NCI-H1417 (cell line): ENCODE results near the gene P2RX7.
"Not testable (repeated sequence)": the region's sequence is repeated elsewhere in the genome, so short reads cannot be mapped to it uniquely, and the experiment has no call there.

ENCODE experiments used
- DNase-seq, 3 experiments: peaks; one replicate each; lab custom pipeline; 2025; lab: John Stamatoyannopoulos, UW

The P2RX7 gene

DNA sequence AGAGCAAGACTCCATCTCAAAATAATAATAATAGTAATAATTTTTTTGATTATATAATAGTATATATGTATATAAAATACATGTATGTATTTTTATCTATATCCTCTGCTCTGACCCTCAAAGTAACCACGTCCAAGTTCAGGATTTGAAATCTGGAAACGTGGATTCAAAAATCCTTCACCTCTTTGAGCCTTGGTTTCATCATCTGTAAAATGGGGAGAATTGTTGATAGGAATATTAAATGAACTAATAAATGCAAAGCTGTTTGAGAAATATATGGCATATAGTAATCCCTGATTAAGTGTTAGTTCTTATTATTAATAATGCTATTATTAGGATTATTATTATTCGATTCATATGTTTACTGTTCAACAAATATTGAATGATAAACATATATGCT lies 2.6 kb downstream of the P2RX7 start:
- no peak for DNase-seq

DNA sequence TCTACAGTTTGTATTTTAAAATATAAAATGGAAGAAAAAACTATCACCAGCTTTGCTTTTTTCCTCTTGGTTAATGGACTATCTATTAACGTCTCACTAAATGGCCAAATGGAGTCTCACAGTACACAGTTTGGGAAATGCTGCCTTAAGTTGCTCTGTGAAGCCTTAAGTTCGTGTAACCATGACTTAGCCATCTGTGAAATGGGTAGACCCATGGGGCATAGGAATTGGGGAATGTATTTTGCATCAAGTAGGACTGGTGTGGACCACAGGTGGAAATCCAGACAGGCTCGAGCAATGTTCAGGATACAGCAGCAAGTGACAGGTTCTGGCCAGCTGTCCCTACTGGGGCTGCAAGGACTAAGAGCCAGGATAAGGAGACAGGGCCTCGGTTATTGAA lies 4.8 kb downstream of the P2RX7 start:
- DNase-seq, result no peak

DNA sequence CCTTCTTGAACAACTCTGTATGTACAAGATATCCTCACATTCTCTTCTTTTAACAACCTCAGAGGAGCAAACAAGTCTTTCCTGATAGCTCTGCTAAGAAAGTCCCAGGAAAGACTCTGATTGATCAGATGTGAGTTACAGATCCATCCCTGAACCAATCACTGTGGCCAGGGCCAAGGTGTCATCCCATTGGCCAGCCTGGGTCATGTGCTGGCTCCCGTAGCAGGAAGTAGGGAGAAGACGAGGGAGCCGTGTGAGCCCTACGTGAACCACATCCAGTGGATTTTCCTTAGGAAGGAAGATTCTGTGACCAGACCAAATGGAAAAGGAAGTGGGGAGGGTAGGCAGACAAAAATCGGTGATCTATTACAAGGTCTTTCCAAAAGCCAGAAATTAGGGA lies 5.6 kb downstream of the P2RX7 start:
- no peak for DNase-seq

DNA sequence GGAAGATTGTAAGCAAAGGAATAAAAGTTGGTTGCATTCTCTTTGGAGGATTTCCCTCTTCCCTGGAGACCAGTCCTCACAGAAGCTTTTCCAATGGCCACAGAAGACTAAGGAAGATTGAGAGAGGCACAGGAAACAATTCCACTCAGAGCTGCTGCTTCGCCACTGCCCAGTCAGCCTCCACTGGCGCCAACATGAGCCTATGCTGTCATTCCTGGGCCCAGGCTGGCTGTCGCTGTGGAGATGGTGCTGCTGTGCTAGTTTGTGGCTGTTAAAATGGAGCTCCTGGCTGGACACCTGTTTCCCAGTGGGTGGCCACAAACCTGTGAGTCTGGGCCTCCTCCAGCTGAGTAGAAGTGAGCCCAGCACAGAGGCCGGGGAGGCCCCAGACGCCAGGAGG lies 6.6 kb downstream of the P2RX7 start:
- no peak for DNase-seq

DNA sequence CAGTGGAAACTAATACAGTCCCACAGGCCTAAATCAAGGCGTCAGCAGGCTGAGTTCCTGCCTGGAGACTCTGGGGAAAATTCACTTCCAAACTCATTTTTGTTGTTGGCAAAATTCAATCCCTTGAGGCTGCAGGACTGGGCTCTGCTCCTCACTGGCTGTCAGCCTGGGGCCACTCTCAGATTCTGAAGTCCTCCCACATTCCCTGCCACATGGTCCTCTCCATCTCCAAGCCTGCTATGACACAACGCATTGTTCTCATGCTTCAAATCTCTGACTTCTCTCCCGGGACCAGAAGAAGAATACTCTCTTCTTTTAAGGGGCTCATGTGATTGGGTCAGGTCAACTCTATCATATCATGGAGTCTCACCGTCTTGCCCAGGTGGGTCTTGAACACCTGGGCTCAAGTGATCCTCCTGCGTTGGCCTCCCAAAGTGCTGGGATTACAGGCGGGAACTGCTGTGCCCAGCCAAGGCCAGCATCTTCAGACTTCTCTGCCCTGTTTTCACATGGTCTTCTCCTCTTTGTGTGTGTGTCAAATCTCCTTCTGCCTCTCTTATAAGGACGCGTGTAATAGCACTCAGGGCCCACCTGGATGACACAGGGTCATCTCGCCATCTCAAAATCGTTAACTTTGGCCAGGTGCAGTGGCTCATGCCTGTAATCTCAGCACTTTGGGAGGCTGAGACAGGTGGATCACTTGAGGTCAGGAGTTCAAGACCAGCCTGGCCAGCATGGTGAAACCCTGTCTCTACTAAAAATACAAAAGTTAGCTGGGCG lies 9.7 kb downstream of the P2RX7 start:
- DNase-seq, result no peak

DNA sequence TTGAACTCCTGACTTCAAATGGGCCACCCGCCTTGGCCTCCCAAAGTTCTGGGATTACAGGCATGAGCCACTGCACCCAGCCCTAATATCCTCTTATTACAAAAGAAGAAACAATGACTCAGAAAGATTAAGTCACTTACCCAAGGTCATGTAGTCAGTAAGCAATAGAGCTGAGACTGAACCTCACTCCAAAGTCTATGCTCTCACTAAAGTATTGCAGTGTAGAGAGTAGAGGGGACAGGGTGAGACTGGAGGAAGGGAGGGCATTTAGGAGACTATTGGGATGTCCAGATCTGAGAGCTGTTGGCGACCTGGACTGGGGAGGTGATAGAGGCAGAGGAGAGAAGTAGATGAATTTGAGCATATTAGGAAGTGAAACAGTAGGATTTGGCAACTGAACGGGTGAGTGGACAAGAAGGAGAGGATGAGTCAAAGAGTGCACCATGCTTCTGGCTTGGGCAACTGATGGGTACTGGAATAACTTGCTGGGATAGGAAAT lies 11.8 kb downstream of the P2RX7 start:
- no peak for DNase-seq

DNA sequence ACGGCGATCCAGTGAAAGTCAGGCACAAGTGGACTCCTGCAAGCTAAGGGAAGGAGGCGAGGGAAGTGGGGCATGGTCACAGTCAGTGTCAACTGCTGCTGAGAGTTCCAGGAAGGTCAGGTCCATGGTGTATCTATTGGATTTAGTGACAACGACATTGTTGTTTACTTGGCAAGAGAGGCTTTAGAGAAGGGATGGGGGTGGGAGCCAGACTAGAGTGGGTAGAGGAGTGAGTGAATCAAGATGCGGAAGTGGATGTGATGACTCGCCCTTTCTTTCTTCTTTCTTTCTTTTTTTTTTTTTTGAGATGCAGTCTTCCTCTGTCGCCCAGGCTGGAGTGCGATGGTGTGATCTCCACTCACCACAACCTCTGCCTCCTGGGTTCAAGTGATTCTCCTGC lies 12.5 kb downstream of the P2RX7 start:
- no peak for DNase-seq

DNA sequence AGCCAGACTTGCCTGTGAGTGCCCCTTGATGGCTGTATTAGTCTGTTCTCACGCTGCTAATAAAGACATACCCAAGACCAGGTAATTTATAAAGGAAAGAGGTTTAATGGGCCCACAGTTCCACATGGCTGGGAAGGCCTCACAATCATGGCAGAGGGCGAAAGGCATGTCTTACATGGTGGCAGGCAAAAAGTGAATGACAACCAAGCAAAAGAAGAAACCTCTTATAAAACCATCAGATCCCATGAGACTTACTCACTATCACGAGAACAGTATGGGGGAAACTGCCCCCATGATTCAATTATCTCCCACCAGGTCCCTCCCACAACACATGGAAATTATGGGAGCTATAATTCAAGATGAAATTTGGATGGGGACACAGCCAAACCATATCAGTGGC lies 16.6 kb downstream of the P2RX7 start:
- not testable (repeated sequence) for DNase-seq

DNA sequence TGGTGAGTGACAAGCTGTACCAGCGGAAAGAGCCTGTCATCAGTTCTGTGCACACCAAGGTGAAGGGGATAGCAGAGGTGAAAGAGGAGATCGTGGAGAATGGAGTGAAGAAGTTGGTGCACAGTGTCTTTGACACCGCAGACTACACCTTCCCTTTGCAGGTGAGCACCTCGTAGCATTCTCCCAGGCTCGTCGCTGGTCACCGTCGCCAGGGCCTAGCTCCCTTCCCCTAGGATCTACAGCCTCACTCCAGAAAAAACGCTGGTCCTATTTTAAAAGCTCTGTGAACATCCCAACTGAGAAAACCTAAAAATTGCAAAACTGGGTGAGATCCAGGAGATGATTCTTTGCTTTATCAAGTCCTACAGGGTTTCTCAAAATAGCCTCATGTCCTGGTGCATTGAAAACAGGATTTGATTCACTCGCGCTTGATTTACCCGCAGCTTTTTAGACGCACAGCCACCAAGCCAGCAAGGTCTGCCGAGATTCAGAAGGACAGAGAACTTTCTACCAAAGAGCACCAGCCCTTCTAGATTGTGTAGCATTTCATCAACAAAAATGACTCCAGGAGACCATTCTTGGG lies 22.2 kb downstream of the P2RX7 start:
- no peak for DNase-seq

DNA sequence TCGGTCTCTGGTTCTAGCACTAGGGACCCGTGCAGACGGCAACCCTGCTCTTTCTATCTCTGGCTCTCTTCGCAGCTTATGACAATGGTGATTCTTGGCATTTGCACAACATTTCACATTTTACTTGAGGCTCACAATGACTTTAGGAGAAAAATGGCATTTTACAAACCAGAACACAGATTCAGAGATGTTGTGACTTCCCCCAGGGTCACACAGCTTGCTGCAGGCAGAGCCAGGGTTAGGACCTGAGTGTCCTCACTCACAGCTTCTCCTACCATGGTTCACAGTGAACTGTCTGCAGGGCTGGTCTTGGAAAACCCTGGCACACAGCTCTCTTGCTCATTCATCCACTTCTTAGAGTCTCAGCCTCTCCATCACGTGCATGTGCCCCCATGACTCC lies 23.7 kb downstream of the P2RX7 start:
- DNase-seq, result no peak

DNA sequence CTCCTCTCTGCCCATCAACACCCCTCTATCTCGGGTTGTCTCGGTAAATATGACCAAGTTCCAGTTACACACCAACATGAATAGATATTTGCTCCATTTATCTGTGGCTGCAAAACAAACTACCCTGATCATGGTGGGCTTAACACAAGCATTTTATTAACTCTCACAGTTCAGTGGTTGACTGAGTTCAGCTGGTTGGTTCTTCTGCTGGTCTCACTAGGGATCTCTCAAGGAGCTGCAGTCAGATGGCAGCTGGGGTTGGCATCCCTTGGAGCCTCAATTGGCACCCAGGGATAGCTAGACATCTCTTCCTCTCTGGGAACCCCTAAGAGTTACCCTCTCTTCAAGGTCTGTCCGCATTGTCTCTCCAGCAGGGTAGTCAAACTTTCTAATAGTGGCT lies 25.4 kb downstream of the P2RX7 start:
- no peak for DNase-seq

DNA sequence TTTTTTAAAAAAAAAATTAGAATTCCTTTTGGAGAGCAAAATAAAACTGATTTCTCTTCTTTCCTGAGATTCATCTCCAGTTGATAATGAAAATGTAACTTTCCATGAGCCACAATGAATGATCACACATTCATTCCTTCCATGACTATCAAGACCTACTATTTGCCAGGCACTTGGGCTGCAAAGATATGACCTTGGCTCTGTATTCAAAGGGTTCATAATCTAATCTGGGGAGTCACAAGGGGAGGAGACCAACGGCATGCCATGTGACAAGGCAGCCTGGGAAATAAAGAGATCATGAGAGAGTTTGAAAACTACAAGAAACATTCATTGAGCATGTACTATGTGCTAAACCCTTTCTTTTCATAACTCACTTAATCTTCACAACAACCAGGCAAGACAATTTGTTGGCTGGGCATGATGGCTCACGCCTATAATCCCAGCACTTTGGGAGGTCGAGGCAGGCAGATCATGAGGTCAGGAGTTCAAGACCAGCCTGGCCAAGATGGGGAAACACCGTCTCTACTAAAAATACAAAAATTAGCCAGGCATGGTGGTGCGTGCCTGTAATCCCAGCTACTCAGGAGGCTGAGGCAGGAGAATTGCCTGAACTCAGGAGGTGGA lies 26.2 kb downstream of the P2RX7 start:
- DNase-seq, result not testable (repeated sequence)

DNA sequence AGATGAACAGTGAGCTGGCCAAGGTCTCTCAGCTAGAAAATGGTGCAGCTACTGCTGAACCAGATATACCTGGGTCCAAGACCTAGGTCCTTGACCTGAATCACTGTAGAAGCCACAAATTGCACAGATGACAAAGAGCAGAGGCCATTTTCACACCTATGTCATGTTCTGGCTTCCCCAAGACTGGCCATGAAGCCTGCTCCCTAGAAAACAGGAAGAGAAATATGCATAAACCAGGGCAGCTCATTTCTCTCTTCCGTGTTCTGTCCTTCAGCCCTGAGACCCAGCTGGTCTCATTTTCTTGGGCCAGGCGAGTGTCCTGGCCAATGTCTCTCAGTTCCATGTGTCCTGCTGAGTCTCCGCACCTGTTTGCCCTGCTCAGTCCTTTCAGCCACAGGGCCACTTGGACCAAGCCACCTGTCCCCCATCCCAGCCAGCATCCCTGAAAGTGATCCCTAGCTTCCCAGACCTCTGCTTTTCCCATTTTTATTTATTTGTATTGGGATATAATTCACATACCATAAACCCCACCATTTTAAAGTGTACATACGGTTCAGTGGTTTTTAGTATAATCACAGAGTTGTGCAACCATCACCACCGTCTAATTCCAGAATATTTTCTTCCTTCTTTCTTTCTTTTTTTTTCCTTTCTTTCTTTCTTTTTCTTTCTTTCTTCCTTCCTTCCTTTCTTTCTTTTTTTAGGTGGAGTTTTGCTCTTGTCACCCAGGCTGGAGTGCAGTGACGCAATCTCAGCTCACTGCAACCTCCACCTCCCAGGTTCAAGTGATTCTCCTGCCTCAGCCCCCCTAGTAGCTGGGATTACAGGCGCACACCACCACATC lies 27.0 kb downstream of the P2RX7 start:
- no peak for DNase-seq

DNA sequence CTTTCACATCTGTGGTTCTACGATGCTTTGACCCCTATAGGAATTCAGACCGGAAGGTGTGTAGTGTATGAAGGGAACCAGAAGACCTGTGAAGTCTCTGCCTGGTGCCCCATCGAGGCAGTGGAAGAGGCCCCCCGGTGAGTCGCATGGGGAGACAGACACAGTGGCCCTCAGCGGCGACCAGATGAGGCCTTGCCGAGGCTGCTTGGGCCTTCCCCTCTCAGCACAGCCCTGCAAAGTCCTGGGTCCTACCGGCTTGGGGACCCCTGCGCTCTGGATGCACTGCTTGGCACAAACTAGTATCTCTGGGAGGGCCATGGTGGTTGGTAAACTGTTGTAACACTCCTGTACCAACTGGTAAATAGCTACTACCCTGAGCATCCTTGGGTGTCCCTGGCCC lies 29.7 kb downstream of the P2RX7 start:
- no peak for DNase-seq

DNA sequence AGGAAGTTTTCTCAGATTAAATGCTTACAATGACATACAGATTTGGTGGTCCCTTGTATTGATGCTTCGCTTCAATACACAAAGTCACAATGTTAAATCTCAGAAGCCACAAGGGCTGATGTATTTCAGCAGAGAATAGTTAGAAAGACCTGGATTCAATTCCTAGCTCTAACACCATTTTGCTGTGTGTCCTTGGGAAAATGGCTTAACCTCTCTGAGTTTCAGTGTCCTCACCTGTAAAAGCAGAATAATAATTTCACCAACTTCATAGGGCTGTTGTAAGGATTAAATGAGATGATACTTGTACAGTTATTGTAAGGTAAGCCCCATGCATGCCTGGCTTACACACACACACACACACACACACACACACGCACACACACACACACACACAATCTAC lies 30.3 kb downstream of the P2RX7 start:
- no peak for DNase-seq

DNA sequence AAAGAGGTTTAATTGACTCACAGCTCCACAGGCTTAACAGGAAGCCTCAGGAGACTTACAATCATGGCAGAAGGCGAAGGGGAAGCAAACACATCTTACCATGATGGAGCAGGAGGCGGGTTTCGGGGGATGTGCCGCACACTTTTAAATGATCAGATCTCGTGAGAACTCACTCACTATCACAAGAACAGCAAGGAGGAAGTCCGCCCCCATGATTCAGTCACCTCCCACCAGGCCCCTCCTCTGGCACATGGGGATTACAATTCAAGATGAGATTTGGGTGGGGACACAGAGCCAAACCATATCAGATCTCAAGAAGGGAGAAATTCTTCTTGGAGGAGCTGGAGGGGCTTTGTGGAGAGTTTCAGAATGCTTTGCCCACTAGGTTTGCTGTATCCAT lies 32.2 kb downstream of the P2RX7 start:
- DNase-seq, result not testable (repeated sequence)

DNA sequence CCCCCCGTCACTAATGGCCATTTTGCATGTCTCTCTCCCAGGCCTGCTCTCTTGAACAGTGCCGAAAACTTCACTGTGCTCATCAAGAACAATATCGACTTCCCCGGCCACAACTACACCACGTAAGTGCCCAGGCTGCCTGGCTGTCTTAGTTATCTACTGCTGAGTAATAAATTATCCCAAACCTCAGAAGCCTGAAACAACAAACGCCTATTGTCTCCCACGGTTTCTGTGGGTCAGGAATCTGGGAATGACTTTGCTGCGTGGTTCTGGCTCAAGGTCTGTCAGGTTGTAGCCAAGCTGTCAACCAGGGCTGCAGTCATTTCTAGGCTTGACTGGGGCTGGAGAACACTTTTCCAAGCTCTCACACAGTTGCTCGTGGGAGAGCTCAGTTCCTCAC lies 32.6 kb downstream of the P2RX7 start:
- DNase-seq, result no peak

DNA sequence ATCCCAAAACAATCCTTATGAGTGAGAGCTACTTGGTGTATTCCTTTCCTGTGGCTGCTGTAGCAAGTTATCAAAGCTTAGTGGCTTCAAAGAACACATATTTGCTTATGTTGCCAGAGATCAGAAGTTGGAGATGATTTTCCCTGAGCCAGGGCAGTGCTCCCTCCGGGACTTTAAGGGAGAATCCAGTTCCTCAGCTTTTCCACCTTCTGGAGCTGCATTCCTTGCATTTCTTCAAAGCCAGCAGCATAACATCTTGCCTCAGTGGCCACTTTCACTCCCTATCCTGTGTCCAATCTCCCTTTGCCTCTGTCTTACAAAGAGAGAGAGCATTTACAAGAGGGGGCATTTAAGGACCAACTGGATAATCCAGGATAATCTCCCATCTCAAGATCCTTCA lies 33.7 kb downstream of the P2RX7 start:
- no peak for DNase-seq

DNA sequence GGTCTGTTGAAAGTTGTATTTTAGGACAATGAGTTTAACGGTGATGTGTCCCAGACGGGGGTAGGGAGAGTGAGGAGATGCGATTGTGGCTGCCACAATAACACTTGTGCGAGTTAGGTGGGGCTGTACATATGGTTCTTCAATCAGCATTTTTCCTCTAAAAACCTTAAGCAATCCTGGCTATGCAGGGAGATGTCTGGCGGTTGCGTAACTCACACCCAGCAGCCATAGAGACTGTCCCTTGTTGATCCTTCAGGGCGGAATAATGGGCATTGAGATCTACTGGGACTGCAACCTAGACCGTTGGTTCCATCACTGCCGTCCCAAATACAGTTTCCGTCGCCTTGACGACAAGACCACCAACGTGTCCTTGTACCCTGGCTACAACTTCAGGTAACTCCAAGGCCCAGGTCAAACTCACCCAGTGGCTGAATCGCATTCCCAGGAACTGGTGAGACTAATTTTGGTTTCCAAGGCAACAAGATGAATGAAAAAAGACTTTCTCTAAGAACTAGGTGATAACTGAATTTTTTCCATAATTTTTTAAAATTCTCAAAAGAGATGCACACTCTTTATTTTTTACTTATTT lies 34.6 kb downstream of the P2RX7 start:
- DNase-seq, result no peak

DNA sequence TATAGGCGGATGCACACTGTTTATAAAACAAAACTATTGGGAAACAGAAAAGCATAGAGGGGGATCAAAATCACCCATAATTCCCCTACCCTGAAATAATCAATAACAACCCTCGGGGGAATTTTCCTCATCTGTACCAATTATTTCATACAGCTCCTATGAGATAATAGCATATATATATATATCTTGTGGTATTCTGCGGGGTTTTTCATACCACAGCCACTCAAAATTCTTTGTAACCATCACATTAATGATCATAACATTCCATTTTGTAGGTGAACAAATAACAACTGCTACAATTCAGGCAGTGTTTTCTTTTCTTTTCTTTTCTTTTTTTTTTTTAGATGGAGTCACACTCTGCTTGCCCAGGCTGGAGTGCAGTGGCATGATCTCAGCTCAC lies 35.3 kb downstream of the P2RX7 start:
- DNase-seq, result no peak

DNA sequence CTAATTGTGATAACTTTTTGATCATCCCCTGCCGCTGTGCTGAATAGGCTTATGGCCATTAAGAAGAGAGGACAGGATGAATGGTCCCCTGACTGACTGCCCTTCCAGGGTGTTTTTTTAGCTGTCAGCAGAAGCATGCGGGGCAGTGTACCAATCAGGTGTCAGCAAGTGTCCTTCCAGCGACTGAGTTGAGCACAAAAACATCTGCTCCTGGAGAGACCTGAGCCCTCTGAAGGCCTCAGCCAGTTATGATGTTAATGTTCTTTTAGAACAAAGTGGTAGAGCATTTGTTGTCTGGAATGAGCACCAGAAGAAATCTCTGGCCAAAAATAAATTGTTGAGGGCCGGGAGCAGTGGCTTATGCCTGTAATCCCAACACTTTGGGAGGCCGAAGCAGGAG lies 37.5 kb downstream of the P2RX7 start:
- no peak for DNase-seq

DNA sequence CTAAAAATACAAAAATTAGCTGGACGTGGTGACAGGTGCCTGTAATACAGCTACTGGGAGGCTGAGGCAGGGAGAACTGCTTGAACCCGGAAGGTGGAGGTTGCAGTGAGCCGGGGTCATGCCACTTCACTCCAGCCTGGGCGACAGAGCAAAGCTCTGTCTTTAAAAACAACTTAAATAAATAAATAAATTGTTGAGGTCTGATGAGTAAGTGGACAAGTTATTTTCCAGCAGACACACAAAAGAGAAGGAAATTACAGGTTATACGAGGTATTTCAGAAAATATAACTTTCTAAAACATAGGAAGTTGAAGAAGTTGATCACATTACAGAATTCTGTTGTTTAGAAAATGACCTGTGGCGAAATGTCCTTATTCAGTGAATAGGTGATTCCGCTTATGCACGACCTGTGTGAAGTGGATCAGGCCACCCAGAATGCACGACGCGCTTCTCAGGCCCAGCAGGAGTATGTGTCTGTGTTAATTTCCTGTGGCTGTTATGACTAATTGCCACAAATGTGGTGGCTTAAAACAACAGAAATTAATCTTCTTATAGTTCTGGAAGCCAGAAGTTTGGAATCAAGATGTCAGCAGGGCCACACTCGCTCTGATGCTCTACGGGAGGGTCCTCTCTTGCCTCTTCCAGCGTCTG lies 38.1 kb downstream of the P2RX7 start:
- no peak for DNase-seq
